ENCODE data around the gene EXD3. TPM values are rescaled to one million over a fixed set of nuclear protein-coding genes. Genes with fewer than 3 reads are reported as not detected.

EXD3 gene
- total and polyA plus RNA-seq, 9 of the 15 experiments (the other 6 are each of a cell fraction or from before 2014, with no cell fraction given) = 0.29 to 12.5 (median 3.9) TPM

DNA sequence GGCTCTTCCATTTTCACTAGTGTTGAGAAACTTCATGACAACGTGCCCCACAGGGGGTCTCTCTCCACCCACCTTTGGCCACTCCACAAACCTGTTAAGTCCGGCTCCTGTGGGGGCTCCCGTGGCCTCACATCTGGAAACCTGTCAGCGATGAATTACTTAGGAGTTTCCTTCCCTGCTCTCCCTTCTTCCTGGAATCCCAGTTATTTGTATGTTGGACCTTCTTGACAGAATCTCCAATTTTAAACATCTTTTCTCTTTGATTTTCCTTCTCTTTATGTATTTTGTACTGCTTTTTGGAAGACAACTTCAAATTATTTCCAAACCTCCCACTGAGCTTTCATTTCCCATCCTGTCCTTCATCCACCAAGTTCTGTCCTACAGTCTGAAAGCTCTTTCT lies 65.8 kb downstream of the EXD3 start:
- intact Hi-C loops (cut with micrococcal nuclease) = no loop called here
- FAIRE-seq = no peak
- 6% methylated on average over 4 of the region's 4 CpGs for WGBS (ENCODE audit: insufficient coverage, low coverage, missing lambda C conversion rate)
- Histone ChIP-seq H3K4me2 (ENCODE audit: insufficient read depth, low read length) (no peak overlapping the region), H3K27ac (ENCODE audit: extremely low read depth, low read depth, low read length) (no peak overlapping the region), H4K20me1 (replicated peaks; ENCODE audit: control insufficient read depth, insufficient read depth, low read length) (no peaks in the 10 kb centered on the region), H2AFZ (ENCODE audit: low read depth, low read length) (no peak overlapping the region), H3K27me3 (ENCODE audit: control insufficient read depth in 2 of 2, insufficient read depth in 2 of 2, low read length in 2 of 2) (peaks cover 0 to 11% of the 10 kb centered on the region in 2 experiments; a peak in 1 of 5 replicates), H3K9ac (ENCODE audit: insufficient read depth in 1 of 2, low read depth in 2 of 2, low read length in 2 of 2) (no peak overlapping the region), H3K4me1 (replicated peaks in 1 of 2; ENCODE audit: control insufficient read depth in 2 of 2, insufficient read depth in 2 of 2, low read length in 2 of 2) (peaks cover 0 to 23% of the 10 kb centered on the region in 2 experiments; a peak in 2 of 5 replicates), H3K36me3 (ENCODE audit: control insufficient read depth, insufficient read depth, low read length) (no peaks in the 10 kb centered on the region), H3K79me2 (ENCODE audit: control insufficient read depth, insufficient read depth, low read length) (no peaks in the 10 kb centered on the region), H3K9me3 (replicated peaks; ENCODE audit: control insufficient read depth, insufficient read depth, low read depth, low read length) (peaks cover 9% of the 10 kb centered on the region), H3K9me1 (ENCODE audit: control insufficient read depth, insufficient read depth, low read length) (no peaks in the 10 kb centered on the region), H3K4me3 (no peak overlapping the region)
- no peak for DNase-seq (ENCODE audit: extremely low read depth in 1 of 4, low spot score in 3 of 4)
- no peak for ATAC-seq
- CTCF ChIA-PET (ENCODE audit: low intra/inter-chr PET ratio) = no interaction called here
- POLR2A ChIA-PET = interaction anchor here (0.6 kb wide), 1 partner anchor 11 kb away, joined by 3 read pairs; no protein-coding TSS in a partner anchor
- TF ChIP-seq, protein P1, sequence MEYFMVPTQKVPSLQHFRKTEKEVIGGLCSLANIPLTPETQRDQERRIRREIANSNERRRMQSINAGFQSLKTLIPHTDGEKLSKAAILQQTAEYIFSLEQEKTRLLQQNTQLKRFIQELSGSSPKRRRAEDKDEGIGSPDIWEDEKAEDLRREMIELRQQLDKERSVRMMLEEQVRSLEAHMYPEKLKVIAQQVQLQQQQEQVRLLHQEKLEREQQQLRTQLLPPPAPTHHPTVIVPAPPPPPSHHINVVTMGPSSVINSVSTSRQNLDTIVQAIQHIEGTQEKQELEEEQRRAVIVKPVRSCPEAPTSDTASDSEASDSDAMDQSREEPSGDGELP (CRISPR knock-in tag; IDR thresholded peaks at IDR 0.05; ENCODE audit: borderline replicate concordance) = no peak
- TF ChIP-seq PHTF2 (CRISPR knock-in tag; IDR thresholded peaks at IDR 0.05) (no peak), CBX3 (IDR thresholded peaks at IDR 0.05; ENCODE audit: borderline replicate concordance in 1 of 2, low read length in 2 of 2) (peak in 1 of 2 experiments; percentile 73; a peak in 1 of 3 replicates), ELF4 (CRISPR knock-in tag; IDR thresholded peaks at IDR 0.05) (no peak), POLR2H (tag; IDR thresholded peaks at IDR 0.05; ENCODE audit: low read depth) (no peak), TRIM28 (IDR thresholded peaks at IDR 0.05) (peak; percentile 85)
- TF ChIP-seq, protein P2, sequence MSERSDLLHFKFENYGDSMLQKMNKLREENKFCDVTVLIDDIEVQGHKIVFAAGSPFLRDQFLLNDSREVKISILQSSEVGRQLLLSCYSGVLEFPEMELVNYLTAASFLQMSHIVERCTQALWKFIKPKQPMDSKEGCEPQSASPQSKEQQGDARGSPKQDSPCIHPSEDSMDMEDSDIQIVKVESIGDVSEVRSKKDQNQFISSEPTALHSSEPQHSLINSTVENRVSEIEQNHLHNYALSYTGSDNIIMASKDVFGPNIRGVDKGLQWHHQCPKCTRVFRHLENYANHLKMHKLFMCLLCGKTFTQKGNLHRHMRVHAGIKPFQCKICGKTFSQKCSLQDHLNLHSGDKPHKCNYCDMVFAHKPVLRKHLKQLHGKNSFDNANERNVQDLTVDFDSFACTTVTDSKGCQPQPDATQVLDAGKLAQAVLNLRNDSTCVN (CRISPR knock-in tag; IDR thresholded peaks at IDR 0.05) = no peak
- no TSS peak for BruUV-seq (replicated peaks)
- in situ Hi-C loops (cut with MboI) = no loop called here
